Measurements from ENCODE around the gene SLC35F6. TPM values are rescaled to one million over a fixed set of nuclear protein-coding genes. Genes with fewer than 3 reads are reported as not detected.

SLC35F6 gene
- 4.5 and 5.6 TPM in 2 replicates for polyA plus RNA-seq

GRCh38 chr2:26764078-26764887 lies at the start of gene SLC35F6:
Gene SLC35F6 (plus strand): TSS chr2:26764284. CDS start chr2:26764350, 66 bp downstream.

GRCh38 chr2:26785431-26786206 lies 21.5 kb downstream of the SLC35F6 start, which contains the start of gene CENPA:
Gene CENPA (plus strand): TSS chr2:26786056. CDS start chr2:26786197, 141 bp downstream.

Other genes starting within 250 kb of the SLC35F6 start
- gene CIB4, start 122.9 kb upstream of the SLC35F6 start, polyA plus RNA-seq = not detected in 2 replicates
- 0.16 and 0.39 TPM in 2 replicates for gene KCNK3, start 71.6 kb upstream of the SLC35F6 start, polyA plus RNA-seq
- 0.66 TPM in 1 of 2 replicates, not detected in the other for gene CENPA, start 21.8 kb downstream of the SLC35F6 start, polyA plus RNA-seq
- 10.1 and 11.6 TPM in 2 replicates for gene DPYSL5, start 83.8 kb downstream of the SLC35F6 start, polyA plus RNA-seq
- gene MAPRE3, start 206.4 kb downstream of the SLC35F6 start, polyA plus RNA-seq = 17.4 and 20.0 TPM in 2 replicates